IMR-90 (cell line): ENCODE results near the gene NPAS3.

Source experiments
- BHLHE40 ChIP-seq: fragments of 150-350 bp; IDR thresholded peaks from 2 replicates; pipeline ENCODE4 v1.6.1; 2016; ENCODE audit warnings: mild to moderate bottlenecking, low read depth, low read length
- CEBPB ChIP-seq: IDR thresholded peaks from 2 replicates; pipeline ENCODE4 v1.6.1; 2012; ENCODE audit warnings: low read depth, low read length, improper control_type of control experiment
- CTCF ChIP-seq: conservative IDR thresholded peaks from 2 replicates; pipeline ENCODE4 v1.5.1; 2012; ENCODE audit warnings: mild to moderate bottlenecking, low read depth, low read length, improper control_type of control experiment
- MXI1 ChIP-seq: IDR thresholded peaks from 2 replicates; pipeline ENCODE4 v1.6.1; 2012; ENCODE audit warnings: low read depth, mild to moderate bottlenecking, low read length, moderate library complexity, borderline replicate concordance
- POLR2A ChIP-seq: IDR thresholded peaks from 2 replicates; pipeline ENCODE4 v1.6.1; 2012; ENCODE audit warnings: mild to moderate bottlenecking, low read depth, low read length
- RAD21 ChIP-seq: IDR thresholded peaks from 2 replicates; pipeline ENCODE4 v1.6.1; 2012; ENCODE audit warnings: low read length, improper control_type of control experiment
- RFX5 ChIP-seq: IDR thresholded peaks from 2 replicates; pipeline ENCODE4 v1.8.0; 2012; ENCODE audit warnings: low read depth, mild to moderate bottlenecking, low read length, moderate library complexity
- SMC3 ChIP-seq: fragments of 150-350 bp; IDR thresholded peaks from 2 replicates; pipeline ENCODE4 v1.6.1; 2016; ENCODE audit warnings: low read depth, mild to moderate bottlenecking, antibody characterized with exemption, low read length, moderate library complexity

GRCh38 chr14:33660248-33660647 is 721.6 kb downstream of the NPAS3 start:
- TF ChIP-seq POLR2A = no peak
- TF ChIP-seq CTCF = no peak
- no peak for TF ChIP-seq CEBPB
- no peak for TF ChIP-seq SMC3
- no peak for TF ChIP-seq MXI1
- TF ChIP-seq RAD21 = no peak
- TF ChIP-seq BHLHE40 = no peak
- TF ChIP-seq RFX5 = no peak
